ENCODE data around the gene EIF2B5.
"Not testable (repeated sequence)": the region's sequence is repeated elsewhere in the genome, so short reads cannot be mapped to it uniquely, and the experiment has no call there.

Gene EIF2B5

DNA sequence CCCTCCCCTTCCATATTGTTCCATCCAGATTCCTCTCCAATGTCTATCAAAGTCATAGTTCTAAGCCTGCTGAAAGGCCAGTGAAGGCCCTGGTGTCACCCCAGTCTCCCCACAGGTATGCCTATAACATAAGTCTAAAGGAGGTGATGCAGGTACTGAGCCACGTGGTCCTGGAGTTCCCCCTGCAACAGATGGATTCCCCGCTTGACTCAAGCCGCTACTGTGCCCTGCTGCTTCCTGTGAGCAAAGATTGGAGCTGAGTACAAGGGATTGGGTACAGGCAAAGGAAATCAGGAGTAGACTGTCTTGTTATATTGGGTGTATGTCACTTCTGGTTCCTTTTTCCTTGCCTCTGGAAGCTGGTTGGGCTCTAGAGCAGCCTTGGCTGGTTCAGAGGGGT lies 8.2 kb downstream of the EIF2B5 start:
- in situ Hi-C loops (cut with MboI; ENCODE audit: low pct_unique_long_range_greater_than_20kb, low sequenced_read_pairs): no loop called here
- DNase-seq: no peak

GRCh38 chr3:184144505-184144904 lies 9.3 kb downstream of the EIF2B5 start:
- in situ Hi-C loops (cut with MboI; ENCODE audit: low pct_unique_long_range_greater_than_20kb, low sequenced_read_pairs): no loop called here
- DNase-seq: no peak

DNA sequence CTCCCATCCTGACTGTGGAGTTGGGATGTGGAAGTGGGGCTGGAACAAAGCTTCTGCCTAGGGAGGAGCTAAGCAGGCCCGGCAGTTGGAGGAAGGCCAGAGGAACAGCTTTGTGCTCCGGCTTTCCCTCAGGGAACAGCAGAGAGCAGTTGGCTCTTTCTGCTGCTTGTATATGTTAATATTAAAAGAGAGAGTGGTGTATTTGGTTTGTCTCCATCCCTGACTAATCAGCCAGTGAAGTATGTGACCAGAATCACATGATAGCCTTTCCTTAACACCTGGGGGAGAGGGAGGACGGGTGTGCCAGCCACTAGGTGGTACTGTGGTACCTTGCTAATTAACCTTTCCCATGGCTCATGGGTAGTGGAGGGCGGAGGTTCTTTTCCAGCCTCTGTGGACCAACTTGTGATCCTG lies 10.0 kb downstream of the EIF2B5 start:
- in situ Hi-C loops (cut with MboI; ENCODE audit: low pct_unique_long_range_greater_than_20kb, low sequenced_read_pairs): no loop called here
- peak; percentile 41 for DNase-seq

DNA sequence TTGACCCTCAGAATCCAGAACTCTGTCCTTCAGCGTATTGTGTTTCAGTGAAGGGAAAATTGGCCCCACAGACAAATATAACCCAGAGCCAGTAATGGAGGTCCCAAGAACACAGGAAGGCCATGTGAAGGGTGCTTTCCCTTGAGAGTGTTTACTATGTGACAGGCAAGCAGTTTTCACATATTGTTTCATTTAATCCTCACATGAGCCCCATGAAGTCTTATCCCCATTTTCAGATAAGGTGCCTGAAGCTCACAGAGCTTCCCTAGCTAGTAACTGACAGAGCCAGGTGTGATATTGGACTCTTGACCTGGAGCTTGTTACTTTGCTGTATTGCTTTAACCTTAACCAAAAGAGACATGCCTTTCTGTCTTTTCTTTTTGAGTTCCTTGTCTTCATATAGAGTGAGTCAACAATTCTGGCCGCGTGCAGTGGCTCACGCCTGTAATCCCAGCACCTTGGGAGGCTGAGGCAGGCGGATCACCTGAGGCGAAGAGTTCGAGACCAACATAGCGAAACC lies 10.7 kb downstream of the EIF2B5 start:
- in situ Hi-C loops (cut with MboI; ENCODE audit: low pct_unique_long_range_greater_than_20kb, low sequenced_read_pairs): no loop called here
- no peak for DNase-seq

DNA sequence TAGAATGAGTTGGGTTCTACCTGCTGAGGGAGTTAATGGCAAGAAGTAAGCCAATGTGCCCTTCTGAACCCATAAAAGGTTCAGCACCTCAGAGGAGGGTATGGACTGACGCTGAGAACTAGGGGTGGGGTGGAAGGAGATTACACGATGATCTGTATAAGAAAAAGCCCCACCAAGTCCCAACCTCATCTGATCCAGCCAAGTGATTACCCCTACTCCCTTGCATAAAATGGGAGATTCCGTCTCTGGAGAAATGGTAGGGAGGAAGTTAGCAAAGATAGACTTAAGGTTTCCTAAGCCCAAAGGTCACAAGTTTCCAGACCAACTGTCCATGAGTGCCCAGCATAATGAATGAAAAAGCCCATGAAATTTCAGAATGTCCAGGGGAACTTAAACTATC lies 12.9 kb downstream of the EIF2B5 start:
- DNase-seq: no peak
- in situ Hi-C loops (cut with MboI; ENCODE audit: low pct_unique_long_range_greater_than_20kb, low sequenced_read_pairs): no loop called here

DNA sequence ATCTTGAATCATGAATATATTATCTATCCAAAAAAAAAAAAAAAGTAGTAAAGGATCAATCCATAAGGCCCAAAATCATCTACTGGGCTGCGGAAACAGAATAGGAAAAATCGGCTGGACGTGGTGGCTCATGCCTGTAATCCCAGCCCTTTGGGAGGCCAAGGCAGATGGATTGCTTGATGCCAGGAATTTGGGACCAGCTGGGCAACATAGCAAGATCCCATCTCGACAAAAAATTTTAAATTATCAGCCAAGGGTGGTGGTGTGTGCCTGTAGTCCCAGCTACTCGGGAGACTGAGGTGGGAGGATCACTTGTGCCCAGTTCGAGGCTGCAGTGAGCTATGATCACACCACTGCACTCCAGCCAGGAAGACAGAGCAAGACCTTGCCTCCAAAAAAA lies 14.0 kb downstream of the EIF2B5 start:
- no peak for DNase-seq
- in situ Hi-C loops (cut with MboI; ENCODE audit: low pct_unique_long_range_greater_than_20kb, low sequenced_read_pairs): no loop called here

GRCh38 chr3:184149770-184150169 lies 14.6 kb downstream of the EIF2B5 start:
- in situ Hi-C loops (cut with MboI; ENCODE audit: low pct_unique_long_range_greater_than_20kb, low sequenced_read_pairs); DNase-seq: not testable (repeated sequence)

GRCh38 chr3:184154885-184155643 lies 19.9 kb downstream of the EIF2B5 start, which contains the start of gene DVL3:
TSS of gene DVL3 (plus strand) at chr3:184155377. CDS start at chr3:184155636, 259 bp downstream.
- in situ Hi-C loops (cut with MboI; ENCODE audit: low pct_unique_long_range_greater_than_20kb, low sequenced_read_pairs): no loop called here
- peak; percentile 42 for DNase-seq

DNA sequence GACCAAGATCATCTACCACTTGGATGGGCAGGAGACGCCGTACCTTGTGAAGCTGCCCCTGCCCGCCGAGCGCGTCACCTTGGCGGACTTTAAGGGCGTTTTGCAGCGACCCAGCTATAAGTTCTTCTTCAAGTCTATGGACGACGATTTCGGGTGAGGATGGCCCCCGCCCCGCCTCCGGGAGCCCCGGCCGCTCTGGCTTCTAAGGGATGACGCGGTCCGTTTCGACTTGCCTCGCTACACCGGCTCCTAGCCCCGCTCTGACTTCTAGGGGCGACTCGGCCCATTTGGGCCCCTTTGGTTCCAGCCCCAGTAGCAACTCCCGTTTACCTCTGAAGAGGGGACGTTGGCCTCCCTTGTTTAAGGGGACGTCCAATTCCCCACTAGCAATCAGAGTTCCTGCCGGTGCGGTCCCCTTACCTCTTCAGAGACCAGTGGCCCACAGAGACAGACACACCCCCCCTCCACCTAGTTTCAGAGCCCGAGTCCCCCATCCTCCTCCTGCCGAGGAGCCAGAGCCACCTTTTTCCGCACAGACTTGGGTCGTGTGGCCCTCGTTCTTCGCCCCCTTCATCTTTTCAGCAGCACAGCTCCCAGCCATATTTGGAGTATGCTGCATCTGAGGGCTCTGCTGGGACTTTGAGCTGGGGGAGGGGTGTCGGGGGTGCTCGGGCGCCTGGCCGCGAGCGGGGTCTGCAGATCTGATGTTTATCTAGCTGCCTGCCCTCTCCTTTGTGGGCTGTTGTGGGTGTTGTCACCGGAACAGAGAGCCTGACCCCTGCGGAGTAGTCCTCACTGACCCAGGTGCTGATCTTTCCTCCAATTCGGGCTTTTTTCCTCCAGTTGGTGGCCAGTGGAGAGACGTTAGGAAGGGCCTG lies 20.7 kb downstream of the EIF2B5 start:
- DNase-seq: peak; percentile 41
- in situ Hi-C loops (cut with MboI; ENCODE audit: low pct_unique_long_range_greater_than_20kb, low sequenced_read_pairs): no loop called here

- in situ Hi-C loops (cut with MboI; ENCODE audit: low pct_unique_long_range_greater_than_20kb, low sequenced_read_pairs): no loop called here
- no peak for DNase-seq
Observed at GRCh38 chr3:184156522-184156955, 21.4 kb downstream of the EIF2B5 start.

- no peak for DNase-seq
- in situ Hi-C loops (cut with MboI; ENCODE audit: low pct_unique_long_range_greater_than_20kb, low sequenced_read_pairs): no loop called here
Observed at GRCh38 chr3:184157206-184157605, 22.0 kb downstream of the EIF2B5 start.

GRCh38 chr3:184158404-184158803 lies 23.2 kb downstream of the EIF2B5 start:
- DNase-seq: no peak
- in situ Hi-C loops (cut with MboI; ENCODE audit: low pct_unique_long_range_greater_than_20kb, low sequenced_read_pairs): no loop called here

GRCh38 chr3:184160456-184160855 lies 25.3 kb downstream of the EIF2B5 start:
- DNase-seq: no peak
- in situ Hi-C loops (cut with MboI; ENCODE audit: low pct_unique_long_range_greater_than_20kb, low sequenced_read_pairs): no loop called here

GRCh38 chr3:184162571-184163070 lies 27.5 kb downstream of the EIF2B5 start:
- in situ Hi-C loops (cut with MboI; ENCODE audit: low pct_unique_long_range_greater_than_20kb, low sequenced_read_pairs); DNase-seq: not testable (repeated sequence)

DNA sequence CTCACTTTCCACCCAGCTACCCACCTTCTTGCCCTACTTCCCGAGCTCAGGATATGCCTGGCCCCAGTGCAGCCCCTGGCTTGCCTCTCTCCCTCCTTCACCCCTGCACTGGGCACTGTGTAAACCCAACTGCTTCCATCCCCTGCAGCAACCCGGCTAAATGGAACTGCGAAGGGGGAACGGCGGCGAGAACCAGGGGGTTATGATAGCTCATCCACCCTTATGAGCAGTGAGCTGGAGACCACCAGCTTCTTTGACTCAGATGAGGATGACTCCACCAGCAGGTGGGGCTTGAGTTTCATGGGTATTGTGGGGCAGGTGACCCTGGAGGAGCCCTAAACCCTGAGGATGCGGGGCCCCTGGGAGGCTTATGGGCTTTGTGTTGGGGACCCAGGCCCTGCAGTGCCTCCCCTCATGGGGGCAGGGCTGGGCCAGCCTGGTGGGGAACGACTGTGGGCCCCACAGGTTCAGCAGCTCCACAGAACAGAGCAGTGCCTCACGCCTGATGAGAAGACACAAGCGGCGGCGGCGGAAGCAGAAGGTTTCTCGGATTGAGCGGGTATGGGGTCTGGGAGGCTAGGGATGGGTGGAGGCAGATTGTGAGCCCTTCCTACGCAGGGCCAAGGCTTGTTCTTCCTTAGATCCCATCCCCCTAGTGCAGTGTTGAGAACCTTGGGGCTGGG lies 29.6 kb downstream of the EIF2B5 start:
- DNase-seq: no peak
- in situ Hi-C loops (cut with MboI; ENCODE audit: low pct_unique_long_range_greater_than_20kb, low sequenced_read_pairs): no loop called here

DNA sequence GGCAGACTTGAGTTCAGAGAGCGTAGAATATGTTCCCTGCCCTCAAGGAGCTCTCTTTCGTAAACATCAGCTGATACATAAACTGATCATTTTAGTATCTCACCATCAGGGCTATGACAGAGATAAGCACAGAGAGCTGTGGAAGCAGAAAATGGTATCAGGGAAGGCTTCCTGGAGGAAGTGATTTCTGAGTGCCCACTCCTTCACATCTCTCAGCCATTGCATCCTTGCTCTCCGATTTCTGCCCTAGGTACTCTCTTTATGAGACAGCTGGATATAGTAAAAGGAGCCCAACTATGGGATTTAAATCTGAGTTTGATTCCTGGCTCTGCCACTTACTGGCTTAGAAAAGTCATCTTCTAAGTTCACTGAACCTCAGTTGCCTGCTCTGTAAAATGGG lies 30.4 kb downstream of the EIF2B5 start:
- in situ Hi-C loops (cut with MboI; ENCODE audit: low pct_unique_long_range_greater_than_20kb, low sequenced_read_pairs): no loop called here
- no peak for DNase-seq

DNA sequence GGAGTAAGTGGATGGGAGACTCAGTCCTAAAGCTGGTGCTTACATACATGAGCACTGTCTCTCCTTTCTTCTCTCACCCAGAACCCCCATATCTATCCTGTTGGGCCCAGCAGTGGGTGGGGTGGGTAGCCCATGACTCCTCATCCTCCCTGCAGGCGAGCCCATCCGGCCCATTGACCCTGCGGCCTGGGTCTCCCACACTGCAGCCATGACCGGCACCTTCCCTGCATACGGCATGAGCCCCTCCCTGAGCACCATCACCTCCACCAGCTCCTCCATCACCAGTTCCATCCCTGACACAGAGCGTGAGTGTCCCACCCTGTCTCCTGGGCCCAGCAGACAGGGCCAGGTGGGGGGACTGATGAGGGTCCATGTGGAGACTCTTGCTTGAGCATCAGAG lies 31.5 kb downstream of the EIF2B5 start:
- in situ Hi-C loops (cut with MboI; ENCODE audit: low pct_unique_long_range_greater_than_20kb, low sequenced_read_pairs): no loop called here
- no peak for DNase-seq

DNA sequence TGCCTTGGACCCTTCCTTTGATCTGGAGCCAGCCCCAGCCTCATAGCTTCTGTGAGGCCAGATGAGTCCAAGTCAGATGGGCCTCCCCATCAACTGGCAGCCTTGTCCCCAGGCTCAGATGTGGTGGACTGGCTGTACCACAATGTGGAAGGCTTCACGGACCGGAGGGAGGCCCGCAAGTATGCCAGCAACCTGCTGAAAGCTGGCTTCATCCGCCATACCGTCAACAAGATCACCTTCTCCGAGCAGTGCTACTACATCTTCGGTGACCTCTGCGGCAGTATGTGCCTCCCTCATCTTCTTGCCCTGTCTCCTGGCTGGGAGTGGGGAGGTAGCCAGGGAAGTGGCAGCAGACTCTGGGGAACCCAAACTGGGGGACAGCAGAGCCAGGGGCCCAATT lies 32.6 kb downstream of the EIF2B5 start:
- DNase-seq: no peak
- in situ Hi-C loops (cut with MboI; ENCODE audit: low pct_unique_long_range_greater_than_20kb, low sequenced_read_pairs): no loop called here

DNA sequence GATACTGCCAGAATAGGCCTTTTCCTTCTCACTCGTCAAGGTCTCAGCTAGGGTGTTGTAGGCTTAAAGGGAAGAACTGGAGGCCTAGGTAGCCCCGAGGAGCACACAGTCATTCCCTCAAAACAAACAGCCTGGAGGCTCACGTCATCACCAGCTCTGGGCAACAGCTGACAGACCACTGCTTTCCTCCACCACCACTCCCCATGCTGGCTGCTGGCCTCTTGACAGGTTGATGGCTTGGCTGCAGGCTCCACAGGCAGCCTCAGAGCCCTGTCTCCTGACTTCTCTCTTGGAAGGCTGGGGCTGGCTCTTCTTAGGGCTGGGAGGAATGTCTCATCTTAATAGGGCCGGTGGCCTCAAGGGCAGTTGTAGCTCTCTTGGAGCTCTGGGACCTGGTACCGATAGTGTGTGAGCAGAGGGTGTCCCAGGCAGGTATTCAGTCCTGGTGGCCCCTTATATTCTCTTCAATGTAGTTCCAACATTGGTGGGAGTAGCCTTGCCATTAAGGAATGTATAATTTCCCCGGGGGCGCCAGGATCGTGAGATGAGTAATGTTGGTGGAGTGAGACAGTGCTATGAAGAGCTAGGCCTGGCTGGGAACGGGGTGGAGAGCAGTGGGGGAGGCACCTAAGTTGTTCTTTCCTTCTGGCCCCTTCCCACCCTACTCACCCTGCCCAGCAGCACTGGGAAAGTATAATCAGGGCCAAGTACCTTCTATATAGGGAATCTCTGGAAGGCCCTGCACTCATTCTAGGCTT lies 33.4 kb downstream of the EIF2B5 start:
- no peak for DNase-seq

More for the DNA sequence above, 33.4 kb downstream of the EIF2B5 start:
- in situ Hi-C loops (cut with MboI; ENCODE audit: low pct_unique_long_range_greater_than_20kb, low sequenced_read_pairs): no loop called here

Data from KBM-7 (cell line).